Stimulated activated CD4-positive, alpha-beta T cell treated with anti-CD3 and anti-CD28 coated beads, Interleukin-4, amount 100 ng/mL, for 1 hour (primary cell): ENCODE results near the gene GRM7.

ENCODE experiments used
- DNase-seq: peaks from one replicate; pipeline ENCODE4 v3.0.0-alpha.2; 2020

Gene GRM7

GRCh38 chr3:7421065-7421464, 560.1 kb downstream of the GRM7 start:
- no peak for DNase-seq

GRCh38 chr3:7423036-7423435, 562.1 kb downstream of the GRM7 start:
- no peak for DNase-seq

- DNase-seq: no peak
These were observed 563.1 kb downstream of the GRM7 start for GRCh38 chr3:7423995-7424394.

- no peak for DNase-seq
These were observed 567.3 kb downstream of the GRM7 start for GRCh38 chr3:7428206-7428718.

- no peak for DNase-seq
These were observed 571.7 kb downstream of the GRM7 start for GRCh38 chr3:7432610-7433009.

- DNase-seq: no peak
These were observed 572.2 kb downstream of the GRM7 start for GRCh38 chr3:7433073-7433472.

GRCh38 chr3:7436542-7436941, 575.6 kb downstream of the GRM7 start:
- DNase-seq: no peak

GRCh38 chr3:7437231-7437630, 576.3 kb downstream of the GRM7 start:
- DNase-seq: no peak

- DNase-seq: no peak
These were observed 578.3 kb downstream of the GRM7 start for GRCh38 chr3:7439101-7439680.

GRCh38 chr3:7444886-7445285, 584.0 kb downstream of the GRM7 start:
- DNase-seq: no peak

GRCh38 chr3:7445331-7445730, 584.4 kb downstream of the GRM7 start:
- DNase-seq: no peak

GRCh38 chr3:7447197-7447769, 586.4 kb downstream of the GRM7 start:
- no peak for DNase-seq

GRCh38 chr3:7456386-7456785, 595.5 kb downstream of the GRM7 start:
- DNase-seq: no peak

GRCh38 chr3:7461202-7461825, 600.4 kb downstream of the GRM7 start:
- DNase-seq: no peak

- no peak for DNase-seq
These were observed 609.0 kb downstream of the GRM7 start for GRCh38 chr3:7469866-7470265.

GRCh38 chr3:7484636-7485035, 623.7 kb downstream of the GRM7 start:
- DNase-seq: no peak

GRCh38 chr3:7487763-7488162, 626.8 kb downstream of the GRM7 start:
- no peak for DNase-seq

GRCh38 chr3:7489417-7489816, 628.5 kb downstream of the GRM7 start:
- DNase-seq: no peak

- DNase-seq: no peak
These were observed 637.8 kb downstream of the GRM7 start for GRCh38 chr3:7498715-7499114.

- DNase-seq: no peak
These were observed 642.5 kb downstream of the GRM7 start for GRCh38 chr3:7503431-7503830.

- no peak for DNase-seq
These were observed 644.2 kb downstream of the GRM7 start for GRCh38 chr3:7504886-7505775.

GRCh38 chr3:7506606-7507180, 645.8 kb downstream of the GRM7 start:
- DNase-seq: no peak

- DNase-seq: no peak
These were observed 647.9 kb downstream of the GRM7 start for GRCh38 chr3:7508821-7509220.
